GM21529 (cell line): ENCODE measurements around the gene C1orf115.
"Not testable (repeated sequence)": the region's sequence is repeated elsewhere in the genome, so short reads cannot be mapped to it uniquely, and the experiment has no call there.

Experiments used
- ATAC-seq: cut with Tn5 transposase; IDR thresholded peaks from one replicate; pipeline ENCODE4 v1.9.1; 2021; ENCODE audit not compliant: unreplicated experiment

Gene C1orf115

DNA sequence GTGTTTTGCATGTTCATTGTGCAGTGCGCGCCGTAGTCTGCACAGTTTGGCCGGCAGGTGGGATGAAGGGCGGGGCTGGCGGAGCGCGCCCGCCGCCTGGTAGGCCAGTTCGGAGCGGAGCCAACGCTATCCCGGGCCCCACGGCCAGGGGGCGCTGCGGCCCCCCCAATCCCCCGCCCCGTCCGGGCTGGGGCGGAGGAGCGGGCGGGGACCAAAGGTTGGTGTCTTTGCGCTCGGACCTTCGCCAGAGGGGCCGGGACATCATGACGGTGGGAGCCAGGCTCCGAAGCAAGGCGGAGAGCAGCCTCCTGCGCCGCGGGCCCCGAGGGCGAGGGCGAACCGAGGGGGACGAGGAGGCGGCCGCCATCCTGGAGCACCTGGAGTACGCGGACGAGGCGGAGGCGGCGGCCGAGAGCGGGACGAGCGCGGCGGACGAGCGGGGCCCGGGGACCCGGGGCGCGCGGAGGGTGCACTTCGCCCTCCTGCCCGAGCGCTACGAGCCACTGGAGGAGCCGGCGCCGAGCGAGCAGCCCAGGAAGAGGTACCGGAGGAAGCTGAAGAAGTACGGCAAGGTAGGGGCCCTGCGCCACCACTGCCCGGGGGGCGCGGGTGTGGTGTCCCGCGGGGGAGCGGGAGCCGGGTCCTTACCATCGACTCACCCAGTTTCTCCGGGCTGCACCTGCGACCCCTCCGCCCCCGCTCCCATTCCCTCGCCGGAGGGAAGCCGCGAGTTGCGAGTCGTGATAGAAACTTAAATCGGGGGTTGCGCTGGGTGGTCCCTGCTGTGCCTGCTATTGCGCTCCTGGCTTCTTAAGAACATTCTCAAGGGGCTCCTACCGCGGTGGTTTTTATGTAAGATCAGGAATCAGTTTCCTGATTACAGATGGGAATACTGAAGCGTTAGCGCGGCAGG lies at the start of gene C1orf115:
C1orf115 (plus strand) TSS at position 224 of the 913 bp plus-strand sequence; CDS start at position 264, 40 bp downstream.
- ATAC-seq = peak; percentile 97

DNA sequence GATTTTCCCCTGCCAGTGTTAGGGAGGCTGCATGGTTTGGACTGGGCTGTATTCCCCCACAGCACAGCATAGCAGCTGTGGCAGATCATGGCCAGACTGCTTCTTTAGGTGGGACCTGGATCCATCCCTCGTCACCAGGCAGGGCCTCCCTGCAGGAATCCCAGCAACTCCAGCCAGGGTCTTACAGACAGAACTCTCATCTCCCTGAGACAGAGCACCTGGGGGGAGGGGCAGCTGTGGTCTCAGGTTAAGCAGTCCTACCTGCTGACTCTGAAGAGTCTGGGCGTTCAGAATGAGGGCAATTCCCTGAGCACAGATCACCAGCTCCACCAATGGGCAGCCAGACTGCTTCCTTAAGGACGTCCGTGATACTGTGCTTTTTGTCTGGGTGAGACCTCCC lies 47.9 kb upstream of the C1orf115 start:
- ATAC-seq = no peak

DNA sequence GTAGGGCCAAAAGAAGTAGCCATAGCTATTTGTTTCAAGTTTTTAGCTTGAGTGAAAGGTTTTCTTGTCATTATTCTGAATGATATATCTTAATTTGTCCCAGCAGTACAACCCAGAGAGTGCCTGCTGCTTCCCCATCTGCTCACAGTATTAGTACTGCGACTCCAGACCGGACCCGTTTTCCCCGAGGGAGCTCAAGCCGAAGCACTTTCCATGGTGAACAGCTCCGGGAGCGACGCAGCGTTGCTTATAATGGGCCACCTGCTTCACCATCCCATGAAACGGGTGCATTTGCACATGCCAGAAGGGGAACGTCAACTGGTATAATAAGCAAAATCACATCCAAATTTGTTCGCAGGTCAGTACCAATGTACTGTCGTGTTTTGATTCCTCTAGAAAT lies 37.2 kb upstream of the C1orf115 start:
- ATAC-seq = no peak

- ATAC-seq = peak; percentile 98
These were observed 34.7 kb upstream of the C1orf115 start for GRCh38 chr1:220655509-220655908.

- ATAC-seq = peak; percentile 28
These were observed 34.0 kb upstream of the C1orf115 start for GRCh38 chr1:220655961-220656740.

- no peak for ATAC-seq
These were observed 23.8 kb upstream of the C1orf115 start for GRCh38 chr1:220666349-220666748.

DNA sequence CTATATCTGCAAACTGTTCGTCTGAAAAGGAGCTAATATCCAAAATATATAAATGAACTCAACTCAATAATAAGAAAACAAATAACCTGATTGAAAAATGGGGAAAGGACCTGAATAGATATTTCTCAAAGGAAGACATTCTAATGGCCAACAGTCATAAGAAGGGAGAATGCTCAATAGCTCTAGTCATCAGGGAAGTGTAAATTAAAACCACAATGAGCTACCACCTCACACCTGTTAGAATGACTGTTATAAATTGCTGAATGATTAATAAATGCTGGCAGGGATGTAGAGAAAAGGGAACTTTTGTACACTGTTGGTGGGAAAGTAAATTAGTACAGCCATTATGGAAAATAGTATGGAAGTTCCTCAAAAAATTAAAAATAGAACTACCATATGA lies 21.2 kb upstream of the C1orf115 start:
- ATAC-seq = no peak

- ATAC-seq = no peak
These were observed 19.8 kb upstream of the C1orf115 start for GRCh38 chr1:220670365-220670764.

DNA sequence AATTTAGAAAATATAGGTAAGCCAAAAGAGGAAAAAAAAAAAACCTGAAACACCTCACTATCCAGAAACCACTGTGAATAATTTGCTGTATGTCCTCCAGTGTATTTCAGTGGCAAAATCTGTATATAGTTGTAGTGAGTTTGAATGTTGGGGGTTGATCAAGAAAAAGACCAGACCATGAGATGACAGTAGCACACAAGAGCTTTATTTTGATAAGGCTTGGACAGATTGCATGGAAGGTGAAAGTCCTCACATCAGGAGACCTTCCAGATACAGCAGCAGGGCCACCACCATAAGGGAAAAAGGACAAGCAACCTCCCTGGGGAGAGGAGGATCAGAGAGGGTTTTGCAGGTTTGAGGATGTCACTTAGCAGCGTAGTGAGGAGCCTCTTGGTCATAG lies 16.2 kb upstream of the C1orf115 start:
- no peak for ATAC-seq

- ATAC-seq = no peak
These were observed 12.9 kb upstream of the C1orf115 start for GRCh38 chr1:220677251-220677650.

DNA sequence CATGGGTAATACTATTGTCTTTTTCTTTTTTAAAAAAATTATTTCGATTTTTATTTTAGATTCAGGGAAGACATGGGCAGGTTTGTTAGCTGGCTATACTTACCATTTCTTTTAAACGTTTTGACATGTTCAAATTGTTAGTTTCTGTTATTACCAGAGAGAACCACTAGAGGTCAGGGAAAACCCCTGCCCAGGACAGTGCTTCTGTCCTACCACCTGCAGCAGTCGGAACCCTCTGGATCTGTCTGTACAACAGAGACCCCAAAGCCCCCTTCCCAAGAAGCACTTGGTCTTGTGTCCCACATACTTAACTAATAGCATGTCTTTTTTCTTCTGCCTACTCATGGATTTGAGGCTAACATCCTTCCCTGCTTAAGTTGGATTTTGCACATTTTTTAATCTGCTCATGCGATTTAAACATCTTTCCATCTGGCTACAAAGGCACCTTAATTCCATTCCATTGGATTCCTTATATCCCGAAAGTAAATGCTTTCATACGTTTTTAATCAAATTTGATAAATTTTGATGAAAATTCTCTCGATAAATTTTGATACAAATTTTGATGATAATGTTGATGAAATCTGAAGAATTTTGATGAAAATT lies 10.0 kb upstream of the C1orf115 start:
- peak; percentile 97 for ATAC-seq

GRCh38 chr1:220681220-220681880 lies 8.8 kb upstream of the C1orf115 start:
- ATAC-seq = no peak

DNA sequence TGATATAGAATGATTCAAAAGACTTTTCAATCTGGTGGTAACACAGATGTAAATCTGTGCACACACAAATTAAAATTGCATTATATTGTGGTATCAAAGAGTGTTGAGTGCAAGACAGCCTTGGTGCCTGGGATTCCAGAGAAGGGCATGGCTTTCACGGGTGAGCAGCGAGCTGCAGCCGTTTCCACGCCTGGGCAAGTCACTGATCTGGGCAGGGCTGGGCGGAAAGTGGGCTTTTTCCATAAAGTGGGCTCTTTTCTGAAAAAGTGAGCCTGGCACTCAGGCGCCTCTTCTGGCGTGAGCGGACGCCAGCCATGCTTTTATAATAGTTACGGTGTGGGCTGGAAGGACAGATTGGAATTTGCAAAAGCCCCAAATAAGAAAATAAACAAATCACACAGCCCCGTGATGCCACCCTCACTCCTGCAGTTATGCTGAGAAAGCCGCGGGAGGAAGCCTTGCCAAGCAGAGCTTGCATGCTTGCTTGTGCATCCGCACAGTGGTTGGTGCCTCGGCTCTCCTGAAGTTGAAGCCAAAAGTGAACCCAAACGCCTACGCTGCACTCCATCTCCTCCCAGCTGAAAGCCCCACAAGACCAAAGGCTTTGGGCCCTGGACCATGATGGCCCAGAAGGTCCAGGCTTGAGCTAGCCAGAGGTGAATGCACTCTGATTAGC lies 7.1 kb upstream of the C1orf115 start:
- ATAC-seq = no peak

DNA sequence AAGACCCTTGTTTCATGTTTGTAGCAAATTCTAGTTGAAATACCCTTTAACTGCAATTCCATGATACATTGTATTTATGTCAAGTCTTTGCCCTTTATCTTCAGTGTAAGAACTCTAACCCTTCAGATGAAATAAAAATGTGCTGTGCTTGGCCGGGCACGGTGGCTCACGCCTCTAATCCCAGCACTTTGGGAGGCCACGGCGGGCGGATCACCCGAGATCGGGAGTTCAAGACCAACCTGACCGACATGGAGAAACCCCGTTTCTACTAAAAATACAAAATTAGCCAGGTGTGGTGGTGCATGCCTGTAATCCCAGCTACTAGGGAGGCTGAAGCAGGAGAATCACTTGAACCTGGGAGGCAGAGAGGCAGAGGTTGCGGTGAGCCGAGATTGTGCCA lies 6.4 kb upstream of the C1orf115 start:
- not testable (repeated sequence) for ATAC-seq

DNA sequence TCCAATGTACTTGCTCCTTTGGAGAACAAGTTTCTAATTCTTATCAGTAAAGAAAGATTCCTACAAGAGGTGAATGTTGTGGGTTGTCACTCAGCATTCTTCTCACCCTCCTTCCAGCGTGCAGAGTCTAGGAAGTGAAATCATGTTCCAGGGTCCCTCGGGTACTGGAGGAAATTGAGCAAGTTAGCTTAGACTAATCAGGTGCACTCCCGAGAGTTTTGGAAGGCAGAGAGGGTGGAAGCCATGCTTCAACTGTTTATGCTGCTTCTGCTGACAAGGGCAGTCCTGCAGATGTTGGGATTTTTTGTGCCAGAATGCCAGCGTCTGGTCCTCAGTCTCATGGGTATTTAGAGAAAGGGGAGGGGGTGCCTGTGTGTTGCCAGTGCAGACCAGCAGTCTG lies 5.3 kb upstream of the C1orf115 start:
- no peak for ATAC-seq

GRCh38 chr1:220685879-220686278 lies 4.3 kb upstream of the C1orf115 start:
- ATAC-seq = no peak

- ATAC-seq = no peak
These were observed 2.4 kb upstream of the C1orf115 start for GRCh38 chr1:220687809-220688208.

- ATAC-seq = no peak
These were observed 497 bp upstream of the C1orf115 start for GRCh38 chr1:220689666-220690065.

DNA sequence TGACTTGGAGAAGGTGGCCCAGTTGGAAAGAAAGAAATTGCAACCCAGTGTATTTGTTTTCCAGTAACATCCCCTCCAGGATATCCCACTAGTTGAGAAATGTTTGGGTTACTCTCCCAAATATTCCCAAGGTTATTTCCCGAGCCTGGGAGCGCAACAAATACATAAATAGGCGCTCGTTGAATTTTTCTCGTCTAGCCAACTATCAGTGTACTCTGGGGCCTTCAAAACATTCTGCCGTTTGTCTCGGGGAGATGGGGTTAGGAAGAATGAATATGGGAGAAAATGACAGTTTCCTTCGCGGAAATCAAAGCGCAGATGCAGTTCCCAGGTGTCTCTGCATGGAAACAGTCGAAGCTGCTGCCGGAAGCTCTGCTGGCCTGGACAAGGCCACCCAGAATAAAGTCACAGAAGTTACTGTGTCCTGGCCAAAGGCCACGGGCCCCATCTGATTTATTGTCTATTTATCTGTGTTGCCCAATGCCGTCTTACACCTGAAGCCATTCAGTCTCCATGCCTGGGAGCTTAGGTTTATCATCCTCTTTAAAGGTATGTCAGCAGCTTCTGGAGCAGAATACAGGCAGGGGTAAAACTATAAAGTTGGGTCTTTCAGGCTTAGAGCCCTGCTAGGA lies 1.0 kb downstream of the C1orf115 start:
- ATAC-seq = no peak
